Measurements from ENCODE around the gene ANKRD16.
"Not testable (repeated sequence)": the region's sequence is repeated elsewhere in the genome, so short reads cannot be mapped to it uniquely, and the experiment has no call there.

The ANKRD16 gene

DNA sequence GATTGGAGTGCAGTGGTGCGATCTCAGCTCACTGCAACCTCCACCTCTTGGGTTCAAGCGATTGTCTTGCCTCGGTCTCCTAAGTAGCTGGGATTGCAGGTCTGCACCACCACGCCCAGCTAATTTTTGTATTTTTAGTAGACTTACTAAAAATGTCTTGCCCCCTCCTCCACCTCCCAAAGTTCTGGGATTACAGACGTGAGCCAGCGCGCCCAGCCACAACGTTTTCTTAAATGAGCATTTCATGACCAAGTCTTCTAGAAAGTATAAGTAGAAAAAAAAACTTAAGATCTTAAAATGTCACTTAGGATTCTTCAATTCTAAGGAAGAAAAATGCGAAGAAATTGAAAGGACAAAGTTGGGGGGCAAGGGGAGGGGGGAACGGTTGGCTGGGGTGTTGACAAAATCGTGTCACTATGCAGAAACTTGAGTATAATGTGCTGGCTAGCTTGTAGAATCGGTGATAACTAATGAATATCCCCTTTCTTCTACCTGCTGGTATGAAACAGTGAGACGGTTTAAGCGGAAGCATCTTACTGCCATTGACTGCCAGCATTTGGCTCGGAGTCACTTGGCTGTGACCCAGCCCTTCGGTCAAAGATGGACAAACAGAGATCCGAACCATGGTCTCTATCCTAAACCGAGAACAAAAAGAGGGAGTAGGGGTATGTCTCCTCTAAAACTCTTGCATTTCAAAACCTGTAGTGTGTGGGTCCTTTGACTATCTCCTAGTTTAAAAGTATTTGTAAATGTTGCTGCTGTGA is 13.0 kb upstream of the ANKRD16 start:
- no peak for DNase-seq

DNA sequence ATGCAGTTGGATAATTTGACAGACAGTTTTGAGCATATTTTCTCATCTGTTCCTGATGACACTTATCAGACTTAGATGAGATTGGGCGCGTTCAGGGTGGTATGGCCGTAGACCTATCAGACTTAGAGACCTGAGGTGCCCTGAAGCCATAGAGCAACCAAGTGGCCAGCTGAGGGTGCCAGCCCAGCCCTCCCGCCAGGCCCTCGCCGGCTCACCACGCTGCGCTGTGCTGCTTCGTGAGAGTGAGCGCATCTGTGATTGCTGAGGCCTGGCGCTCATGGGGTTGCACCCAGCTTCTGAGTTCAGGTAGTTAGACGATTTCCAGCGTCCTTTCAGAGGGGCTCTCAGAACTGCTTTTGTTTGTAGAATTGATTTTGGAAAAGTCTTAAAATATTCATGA is 10.6 kb upstream of the ANKRD16 start:
- no peak for DNase-seq

DNA sequence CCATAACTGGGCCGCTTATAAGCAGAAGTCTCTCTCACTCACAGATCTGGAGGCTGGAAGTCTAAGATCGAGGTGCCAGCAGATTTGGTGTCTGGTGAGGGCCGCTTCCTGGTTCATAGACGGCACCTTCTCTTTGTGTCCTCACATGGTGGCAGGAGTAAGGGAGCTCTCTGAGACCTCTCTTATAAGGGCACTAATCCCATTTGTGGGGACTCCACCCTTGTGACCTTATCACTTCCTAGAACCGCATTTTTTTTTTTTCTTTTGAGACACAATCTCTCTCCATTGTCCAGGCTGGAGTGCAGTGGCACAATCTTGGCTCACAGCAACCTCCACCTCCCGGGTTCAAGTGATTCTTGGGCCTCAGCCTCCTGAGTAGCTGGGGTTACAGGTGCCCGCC is 8.5 kb upstream of the ANKRD16 start:
- DNase-seq: no peak

DNA sequence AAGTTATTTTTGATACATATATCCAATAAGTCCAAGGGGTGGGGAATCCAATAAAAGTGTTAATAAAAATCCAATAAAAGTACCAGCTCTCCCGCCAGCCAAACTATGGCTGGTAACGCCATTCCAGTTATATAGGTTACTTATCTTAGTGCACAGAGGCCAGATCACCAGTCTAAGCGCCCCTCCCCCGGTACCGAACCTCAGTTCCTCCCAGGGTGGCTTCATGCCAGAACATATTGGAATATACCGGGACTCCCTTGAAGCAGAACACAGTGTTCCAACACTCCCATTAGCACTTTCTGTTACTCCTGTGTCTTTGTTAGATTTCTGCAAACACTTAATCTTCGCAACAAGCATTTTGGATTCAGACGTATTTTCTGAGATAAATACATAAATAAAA is 7.8 kb upstream of the ANKRD16 start:
- no peak for DNase-seq

DNA sequence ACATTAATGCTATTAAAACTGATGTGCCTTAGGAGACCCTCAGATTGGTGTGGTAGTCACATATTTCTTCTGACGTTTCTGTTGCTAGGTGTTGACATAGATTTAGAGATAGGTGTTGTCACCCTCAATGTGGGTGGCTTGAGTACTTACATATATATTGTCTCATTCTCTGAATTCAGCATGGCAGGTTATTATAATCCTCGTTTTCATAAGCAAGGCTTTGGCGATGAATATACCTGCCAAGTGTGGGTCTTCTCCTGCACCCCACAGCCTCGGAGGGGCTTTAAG is 7.3 kb upstream of the ANKRD16 start:
- DNase-seq: no peak

DNA sequence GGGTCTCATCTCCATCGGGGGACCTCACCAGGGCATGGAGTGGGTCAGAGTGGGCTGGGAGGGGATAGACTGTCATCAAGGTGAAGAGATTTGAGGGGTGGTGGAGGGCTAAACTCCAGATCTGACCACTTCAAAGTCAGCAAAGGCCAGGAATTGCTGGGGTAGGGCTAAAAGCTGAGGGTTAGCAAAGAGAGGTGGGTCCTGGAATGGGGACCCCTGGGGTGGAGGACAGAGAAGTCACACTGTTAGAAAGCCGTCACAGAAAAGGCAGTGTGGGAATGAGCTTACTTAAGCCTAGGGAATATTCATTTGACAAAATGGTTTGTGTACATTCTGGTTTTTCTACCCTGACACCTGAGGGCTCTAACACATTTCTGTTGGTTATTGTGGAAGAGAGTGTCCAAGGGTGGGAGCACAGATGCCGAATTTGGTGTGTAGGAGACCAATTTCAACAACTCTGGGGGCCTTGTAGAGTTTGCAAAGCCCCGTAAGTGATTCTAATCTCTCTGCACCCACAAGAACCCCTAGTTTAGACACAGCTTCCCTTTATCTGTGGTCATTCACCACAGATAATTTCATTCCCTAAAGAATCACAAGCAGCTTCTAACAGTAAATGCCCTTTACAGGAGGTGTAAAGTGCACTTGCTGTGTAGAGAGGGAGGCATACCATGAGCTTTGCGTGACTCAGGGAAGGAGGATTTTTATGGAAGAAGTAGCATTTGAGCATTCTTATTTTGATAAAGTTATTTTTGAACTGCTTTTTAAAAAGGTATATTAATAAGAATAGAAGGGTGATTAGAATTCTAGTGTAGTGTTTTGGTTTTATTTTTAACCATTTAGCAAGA is 6.7 kb upstream of the ANKRD16 start:
- DNase-seq: no peak

DNA sequence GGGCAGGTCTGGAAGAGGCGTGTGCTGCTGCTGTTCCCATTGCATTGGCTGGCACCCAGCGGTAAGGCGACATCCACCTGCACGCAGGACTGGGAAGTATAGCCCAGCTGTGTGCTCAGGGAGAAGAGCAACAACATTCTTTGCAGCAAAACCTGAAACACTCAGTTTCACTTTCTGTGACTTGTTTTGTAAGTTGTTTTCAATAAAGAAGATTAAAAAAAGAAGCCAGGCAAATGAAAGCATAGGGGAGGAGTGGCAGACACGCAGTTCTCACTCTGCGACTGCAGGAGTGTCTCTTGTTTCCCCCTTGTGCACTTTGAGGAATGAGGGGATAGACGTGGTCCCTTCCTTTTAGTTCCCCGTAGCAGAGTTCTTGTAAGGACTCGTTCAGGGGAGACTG is 6.1 kb upstream of the ANKRD16 start:
- no peak for DNase-seq

DNA sequence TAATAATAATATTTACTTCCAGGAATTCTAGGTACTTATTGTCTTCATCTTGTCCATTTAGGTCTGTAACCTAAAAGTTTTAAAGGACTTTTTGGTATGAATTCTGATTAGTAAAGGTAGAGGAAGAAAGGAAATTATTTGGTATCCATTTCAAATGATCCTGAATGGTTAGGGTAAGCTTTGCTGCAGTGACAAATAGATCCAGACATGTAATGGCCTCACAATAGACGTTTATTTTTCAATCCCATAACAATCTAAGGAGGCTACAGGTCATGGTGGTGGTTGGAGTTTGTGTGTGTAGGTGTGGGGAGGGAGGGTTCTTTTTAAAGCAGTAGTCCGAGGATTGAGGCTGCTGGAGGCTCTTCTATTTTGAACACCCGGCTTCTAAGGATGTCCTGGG is 5.7 kb upstream of the ANKRD16 start:
- no peak for DNase-seq

DNA sequence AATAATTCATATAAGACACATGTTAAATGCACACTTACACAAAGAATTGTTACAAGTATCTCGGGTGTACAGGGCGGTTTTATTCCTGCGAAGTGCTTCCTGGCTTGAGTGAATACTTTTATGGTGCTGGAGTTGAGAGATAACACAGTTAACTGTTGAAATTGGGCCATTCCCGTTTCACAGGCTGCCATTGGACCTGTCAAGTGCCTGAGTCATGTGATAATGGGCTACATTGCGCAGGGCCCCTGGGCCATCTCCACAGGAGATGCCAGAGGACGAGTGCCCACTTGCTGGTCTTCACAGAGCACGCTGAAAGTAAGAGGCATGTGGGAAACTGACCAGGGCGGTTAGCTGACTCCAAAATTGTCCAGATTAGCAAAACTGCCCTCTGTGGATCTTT is 5.2 kb upstream of the ANKRD16 start:
- DNase-seq: no peak

DNA sequence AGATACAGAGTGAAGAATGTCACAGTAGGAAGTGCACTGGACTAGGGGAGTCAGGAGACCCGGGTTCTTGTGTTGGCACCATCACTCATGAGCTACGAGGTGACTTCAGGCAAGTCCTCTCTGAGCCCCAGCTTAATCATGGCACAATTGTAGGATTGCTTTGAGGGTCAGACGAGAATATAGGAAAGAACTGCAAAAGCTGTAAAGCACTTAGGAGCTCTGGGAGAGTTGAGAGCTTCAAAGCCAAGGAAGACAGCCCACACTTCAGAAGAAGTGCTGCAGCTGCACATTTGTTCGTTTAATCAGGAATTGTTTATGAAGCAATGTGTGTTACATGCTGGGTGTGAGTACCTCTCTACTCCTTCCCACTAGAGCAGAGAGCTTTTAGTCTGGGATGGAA is 4.7 kb upstream of the ANKRD16 start:
- no peak for DNase-seq

DNA sequence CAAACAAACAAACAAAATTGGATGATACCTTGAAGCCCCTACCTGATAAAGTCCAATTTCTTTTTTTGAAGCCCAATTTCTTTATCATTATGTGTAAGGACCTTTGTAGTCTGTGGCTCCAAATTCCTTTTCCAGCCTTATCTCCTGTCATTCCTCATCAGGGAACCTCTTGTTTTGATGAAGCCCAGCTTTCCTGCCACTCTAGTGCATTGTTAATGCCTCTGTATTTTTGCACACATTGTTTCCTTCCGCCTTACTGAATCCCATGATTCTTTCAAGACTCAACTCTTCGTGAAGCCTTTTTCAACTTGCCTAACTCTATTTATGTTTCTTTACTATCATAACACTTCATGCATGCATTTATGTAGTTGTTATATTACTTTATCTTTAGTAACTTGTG is 3.6 kb upstream of the ANKRD16 start:
- DNase-seq: no peak

DNA sequence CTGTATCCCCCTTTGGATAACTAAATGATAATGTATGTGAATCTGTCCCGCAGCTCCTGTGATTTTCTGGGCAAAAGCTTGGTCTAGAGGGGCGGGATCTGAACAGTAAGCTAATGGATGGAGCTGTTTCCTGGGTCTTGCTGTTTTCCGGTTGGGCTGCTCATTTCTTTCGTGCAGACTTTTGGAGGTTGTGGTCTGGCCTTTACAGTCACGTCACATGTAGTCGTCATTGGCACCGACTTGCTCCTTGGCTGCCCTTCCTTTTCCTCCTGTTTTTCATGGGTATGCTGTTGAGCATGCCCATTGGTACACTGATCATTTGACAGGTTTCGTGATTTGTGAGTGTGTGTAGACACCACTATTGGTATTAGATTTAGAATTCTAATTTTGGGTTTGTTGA is 2.3 kb upstream of the ANKRD16 start:
- DNase-seq: no peak

DNA sequence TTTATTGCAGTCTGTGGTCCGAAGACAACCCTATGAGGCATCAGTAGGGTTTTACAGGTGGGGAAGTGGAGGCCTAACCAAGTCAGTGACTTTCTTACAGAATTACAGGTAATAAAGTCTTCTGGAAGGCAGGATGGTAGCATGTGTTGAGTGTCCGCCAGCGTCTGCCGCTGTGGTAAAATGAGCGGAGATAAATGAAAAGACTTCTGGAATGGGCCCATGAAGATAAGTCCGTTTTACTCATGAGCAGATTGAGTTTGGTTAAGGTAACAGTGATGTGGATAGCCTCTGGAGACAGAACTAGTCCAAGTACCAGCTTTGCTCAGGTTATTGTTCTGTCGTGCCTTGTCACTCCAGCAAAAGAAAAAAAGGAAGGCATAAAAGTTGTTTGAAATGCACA is 1.3 kb upstream of the ANKRD16 start:
- DNase-seq: no peak

DNA sequence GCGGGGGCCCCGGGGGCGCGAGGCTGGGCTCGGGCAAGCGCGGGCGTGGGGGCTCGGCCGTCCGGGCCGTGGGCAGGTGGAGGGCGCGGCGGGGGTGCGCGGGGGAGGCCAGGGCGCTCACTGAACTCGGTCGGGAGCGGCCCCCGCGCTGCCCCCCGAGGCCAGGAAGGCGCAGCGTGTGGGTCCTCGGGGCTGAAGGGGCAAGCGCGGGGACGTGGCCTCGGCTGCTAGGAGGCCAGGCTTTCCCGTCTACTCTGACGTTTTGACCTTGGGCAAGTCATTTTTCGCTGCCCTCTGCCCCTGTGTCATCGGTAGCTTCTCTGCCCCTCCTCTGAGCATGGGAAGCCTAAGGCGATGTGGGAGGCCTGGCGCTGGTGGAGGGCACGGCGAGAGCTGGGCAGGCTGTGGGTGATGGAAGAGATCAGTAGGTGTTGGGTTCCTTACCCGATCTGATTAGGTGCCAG is 791 bp upstream of the ANKRD16 start:
- DNase-seq: no peak

DNA sequence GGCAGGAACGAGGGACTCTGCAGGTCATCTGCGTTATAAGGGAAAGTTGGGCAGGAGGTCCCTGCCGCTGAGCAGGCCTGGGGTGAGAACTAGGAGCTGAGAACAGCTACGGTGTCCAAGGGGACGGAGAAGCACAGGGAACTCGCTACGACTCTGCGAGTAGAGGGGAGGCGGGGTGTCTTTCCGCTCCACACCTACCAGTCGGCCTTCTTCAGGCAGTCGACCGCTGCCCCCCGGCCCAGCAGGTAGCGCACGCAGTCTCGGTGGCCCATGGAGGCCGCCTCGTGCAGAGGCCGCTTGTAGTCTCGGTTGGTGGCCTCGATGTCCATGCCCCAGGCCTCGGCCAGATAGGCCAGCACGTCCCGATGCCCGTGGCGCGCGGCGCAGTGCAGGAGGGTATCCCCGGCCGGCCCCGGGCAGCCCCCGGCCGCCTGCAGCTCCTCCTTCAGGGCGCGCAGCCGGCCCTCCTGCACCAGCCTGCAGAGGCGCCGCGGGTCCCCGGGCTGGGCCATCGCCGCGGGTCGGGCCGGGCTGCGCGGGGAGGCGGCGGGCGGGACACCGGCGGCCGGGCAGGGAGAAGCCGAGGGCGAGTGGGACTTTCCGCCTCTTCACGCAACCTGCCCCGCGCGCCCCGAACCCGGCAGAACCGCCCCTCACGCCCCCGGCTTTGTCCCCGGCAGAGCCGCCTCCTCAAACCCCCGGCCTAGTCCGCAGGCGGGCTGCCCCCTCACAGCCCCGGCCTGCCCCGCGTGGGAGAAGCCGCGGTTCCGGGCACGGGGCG is 660 bp downstream of the ANKRD16 start:
- no peak for DNase-seq

DNA sequence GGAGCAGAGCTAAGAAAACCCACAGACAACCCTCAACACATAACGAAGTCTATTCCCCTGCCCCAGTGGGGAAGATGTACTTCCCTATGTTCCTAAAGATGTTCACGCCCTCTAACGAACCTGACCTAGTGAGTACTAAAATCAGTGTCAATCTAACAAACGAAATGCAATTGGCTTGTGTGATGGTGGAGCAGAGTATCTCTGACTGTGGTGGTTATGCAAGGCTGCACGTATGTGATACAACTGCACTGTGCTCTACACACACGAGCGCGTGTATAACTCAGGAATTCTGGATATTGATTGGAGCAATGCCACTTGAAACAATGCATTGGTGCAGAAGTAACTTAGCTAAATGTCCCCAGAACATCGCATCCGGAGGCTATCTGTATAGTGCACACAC is 1.3 kb downstream of the ANKRD16 start:
- no peak for DNase-seq

DNA sequence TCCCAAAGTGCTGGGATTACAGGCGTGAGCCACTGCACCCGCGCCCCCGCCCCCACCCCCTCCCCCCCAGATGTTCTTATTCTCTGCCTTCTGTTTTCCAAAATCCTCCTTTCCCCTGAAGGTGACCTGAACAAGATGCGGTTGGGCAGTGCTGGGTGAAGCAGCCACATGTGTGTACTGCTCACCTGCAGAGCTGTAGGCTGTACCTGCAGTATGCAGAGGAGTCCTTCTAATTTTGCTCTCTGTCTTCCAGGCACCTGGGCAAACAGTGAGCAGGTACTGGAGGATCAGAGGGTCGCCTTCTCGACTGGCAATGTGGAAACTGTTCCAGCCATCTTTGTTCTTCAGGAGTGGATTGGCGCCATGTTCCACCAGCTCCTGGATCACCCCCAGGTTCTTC is 2.1 kb downstream of the ANKRD16 start:
- DNase-seq: no peak

DNA sequence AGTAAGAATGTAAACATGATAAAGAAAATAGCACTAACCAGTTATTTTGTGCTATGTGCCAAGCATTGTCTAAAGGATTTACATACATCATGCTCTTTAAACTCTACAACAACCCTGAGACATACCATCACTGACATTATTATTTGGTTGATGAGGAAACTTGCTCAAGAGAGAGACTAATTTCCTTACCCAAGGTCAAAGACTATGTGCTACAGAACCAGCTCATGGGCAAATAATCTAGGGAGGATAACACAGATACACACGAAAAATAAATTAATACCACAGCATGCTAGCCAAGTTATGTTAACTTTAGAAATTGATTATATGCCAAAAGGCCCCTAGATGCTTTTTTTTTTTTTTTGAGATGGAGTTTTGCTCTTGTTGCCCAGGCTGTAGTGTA is 2.7 kb downstream of the ANKRD16 start:
- DNase-seq: no peak

DNA sequence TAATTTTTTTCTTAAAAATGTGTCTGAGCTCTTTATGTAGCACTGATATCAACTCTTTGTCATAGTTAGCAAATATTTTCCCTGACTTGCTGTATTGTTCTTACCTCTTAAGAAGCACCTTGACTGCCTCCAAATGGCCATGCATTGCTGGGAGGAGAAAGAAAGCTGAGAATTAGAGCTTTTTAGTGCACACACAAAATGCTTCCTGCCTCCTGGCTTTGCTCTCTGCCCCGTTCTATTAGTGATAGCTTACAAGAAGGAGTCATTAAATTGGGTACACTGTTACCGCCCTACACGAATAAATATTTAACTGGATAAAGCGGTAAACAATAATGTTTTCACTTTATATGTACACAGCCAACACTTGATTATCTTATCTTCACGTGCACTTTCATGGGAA is 4.1 kb downstream of the ANKRD16 start:
- no peak for DNase-seq

DNA sequence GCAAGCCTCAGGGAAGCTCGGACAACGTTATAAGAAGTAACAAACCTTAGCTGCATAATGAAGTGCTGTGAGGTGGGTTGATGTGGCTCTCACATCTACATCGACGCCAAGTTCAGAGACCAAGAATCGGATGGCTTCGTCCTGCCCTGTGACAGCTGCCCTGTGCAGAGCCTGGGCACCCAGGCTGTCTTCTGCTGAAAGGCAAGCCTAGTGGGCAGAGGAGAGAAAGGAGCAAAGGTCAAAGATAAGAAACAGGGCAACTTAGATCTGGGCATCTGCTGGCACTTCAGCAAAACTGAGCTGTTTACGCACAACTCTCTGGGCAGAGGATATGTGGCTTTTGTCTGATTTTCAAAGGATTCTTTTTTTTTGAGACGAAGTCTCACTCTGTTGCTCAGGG is 6.7 kb downstream of the ANKRD16 start:
- DNase-seq: no peak

DNA sequence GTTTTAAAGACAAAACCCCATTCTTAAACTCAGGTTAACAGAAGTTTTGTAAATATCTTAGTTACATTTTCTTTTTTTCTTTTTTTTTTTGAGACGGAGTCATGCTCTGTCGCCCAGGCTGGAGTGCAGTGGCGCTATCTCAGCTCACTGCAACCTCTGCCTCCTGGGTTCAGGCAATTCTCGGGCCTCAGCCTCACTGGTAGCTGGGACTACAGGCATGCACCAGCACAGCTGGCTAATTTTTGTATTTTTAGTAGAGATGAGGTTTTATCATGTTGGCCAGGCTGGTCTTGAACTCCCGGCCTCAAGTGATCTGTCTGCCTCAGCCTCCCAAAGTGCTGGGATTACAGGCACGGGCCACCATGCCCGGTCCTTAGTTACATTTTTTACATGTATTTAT is 12.7 kb downstream of the ANKRD16 start:
- DNase-seq: not testable (repeated sequence)

DNA sequence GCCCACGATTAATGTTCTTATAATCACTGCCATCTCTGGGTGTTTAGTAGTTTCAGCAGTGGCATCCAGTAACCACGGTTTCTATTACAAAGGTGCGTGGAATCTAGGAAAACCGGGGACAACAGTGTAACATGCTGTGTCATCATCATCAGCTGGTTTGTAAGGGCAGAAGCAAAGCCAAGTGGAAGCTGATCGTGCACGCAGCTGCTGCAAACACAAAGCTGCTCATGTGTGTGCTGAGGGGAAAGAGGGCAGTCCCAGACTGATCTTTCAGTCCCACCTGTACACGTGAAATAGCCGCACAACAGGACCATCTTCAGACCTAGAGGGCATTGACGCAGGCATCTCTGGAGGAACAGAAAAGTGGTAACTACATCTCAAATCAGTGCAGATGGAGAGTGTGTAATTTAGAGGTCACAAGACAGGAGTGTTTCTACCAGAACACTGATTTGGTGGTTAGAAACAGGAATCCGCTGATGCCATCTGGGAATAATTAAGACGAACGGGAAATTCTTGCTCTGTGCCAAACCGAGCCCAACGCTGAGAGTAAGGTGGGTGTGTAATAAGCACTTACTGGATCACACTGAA is 13.4 kb downstream of the ANKRD16 start:
- DNase-seq: no peak

DNA sequence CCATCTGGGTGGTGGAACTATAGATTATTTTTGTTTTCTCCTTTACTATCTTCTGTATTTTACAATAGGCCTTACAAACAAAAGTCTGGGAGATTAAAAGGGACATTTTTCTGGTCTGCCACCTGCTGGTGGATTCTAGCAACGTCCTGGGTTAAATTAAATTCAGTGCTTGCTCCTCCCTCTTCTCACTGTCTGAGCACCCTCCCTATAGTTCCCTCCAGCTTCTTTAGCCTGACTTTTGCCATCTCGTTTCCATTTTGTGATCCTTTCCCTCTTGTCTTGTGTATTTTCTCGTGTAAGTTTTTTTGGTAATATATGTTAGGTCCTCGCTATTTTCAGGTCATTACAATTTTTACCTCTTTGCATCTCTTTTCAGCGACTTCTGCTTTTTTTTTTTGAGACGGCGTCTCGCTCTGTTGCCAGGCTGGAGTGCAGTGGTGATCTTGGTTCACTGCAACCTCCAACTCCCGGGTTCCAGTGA is 16.1 kb downstream of the ANKRD16 start:
- peak in 1 of 2 experiments; percentile 29 for DNase-seq
